H1 (cell line): ENCODE results near the gene TUBAL3. TPM values are rescaled to one million over a fixed set of nuclear protein-coding genes. Genes with fewer than 3 reads are reported as not detected.
"Not testable (repeated sequence)": the region's sequence is repeated elsewhere in the genome, so short reads cannot be mapped to it uniquely, and the experiment has no call there.

Source experiments
- CTCF ChIA-PET: fragments of 300-600 bp; sonication (Branson Sonifier 250); formaldehyde crosslinking; loops from one replicate; lab custom pipeline; 2021; ENCODE audit not compliant: partially characterized antibody; lab: Charles Lee
- POLR2A ChIA-PET: fragments of 300-600 bp; sonication (Branson Sonifier 250); formaldehyde crosslinking; loops from one replicate; lab custom pipeline; 2021; ENCODE audit warnings: inconsistent platforms; ENCODE audit not compliant: partially characterized antibody; lab: Charles Lee
- DNase-seq, 2 experiments: peaks; one replicate each; pipeline versions ENCODE4 v3.0.0 to v3.0.0-alpha.2; 2010 to 2022; ENCODE audit warnings: low spot score in 2 of 2, low read depth in 1 of 2, mixed read lengths in 1 of 2
- FAIRE-seq: peaks from 2 replicates; lab custom pipeline; 2011; peaks lifted over from hg19 to GRCh38; lab: Jason Lieb, UNC
- H2AFZ ChIP-seq: 2 replicates; pipeline ENCODE4 v1.8.1; 2012; ENCODE audit warnings: low read length, inconsistent platforms
- H2AK5ac ChIP-seq: 2 replicates; pipeline ENCODE4 v1.6.1; 2013; ENCODE audit warnings: low read depth, low read length
- H2BK120ac ChIP-seq: replicated peaks from 2 replicates; pipeline ENCODE3; 2013; ENCODE audit warnings: low read depth, low read length, inconsistent platforms
- H2BK12ac ChIP-seq: 2 replicates; pipeline ENCODE4 v1.6.1; 2013; ENCODE audit warnings: low read depth, low read length
- H2BK15ac ChIP-seq: 2 replicates; pipeline ENCODE4 v1.6.1; 2013; ENCODE audit warnings: low read length
- H2BK20ac ChIP-seq: 2 replicates; pipeline ENCODE4 v1.6.1; 2013; ENCODE audit warnings: low read length
- H2BK5ac ChIP-seq: 2 replicates; pipeline ENCODE4 v1.6.1; 2013; ENCODE audit warnings: low read depth, low read length
- H3K14ac ChIP-seq: 2 replicates; pipeline ENCODE4 v1.6.1; 2013; ENCODE audit warnings: inconsistent platforms; ENCODE audit not compliant: insufficient read length
- H3K18ac ChIP-seq: 2 replicates; pipeline ENCODE4 v1.6.1; 2013; ENCODE audit warnings: low read length; ENCODE audit errors: extremely low read depth
- H3K23ac ChIP-seq: 2 replicates; pipeline ENCODE4 v1.6.1; 2013; ENCODE audit warnings: inconsistent platforms; ENCODE audit not compliant: insufficient read length
- H3K23me2 ChIP-seq: 2 replicates; pipeline ENCODE4 v1.6.1; 2013; ENCODE audit warnings: low read depth, low read length
- H3K27ac ChIP-seq: 2 replicates; pipeline ENCODE4 v1.6.1; 2011; ENCODE audit warnings: low read depth, low read length, inconsistent platforms
- H3K27me3 ChIP-seq, 4 experiments: replicated peaks in 1 of 4; 1 replicate in 1 of 4; 2 replicates in 3 of 4; pipeline versions ENCODE4 v1.6.1 to v1.8.1; 2011 to 2013; ENCODE audit warnings: low read length in 3 of 4, mild to moderate bottlenecking in 3 of 4, inconsistent platforms in 2 of 4, mixed read lengths in 2 of 4, moderate library complexity in 1 of 4; ENCODE audit not compliant: control insufficient read depth in 3 of 4, insufficient read depth in 3 of 4; ENCODE audit errors: extremely low read depth in 1 of 4
- H3K36me3 ChIP-seq, 4 experiments: 2 replicates each; pipeline versions ENCODE4 v1.6.1 to v1.8.1; 2011 to 2013; ENCODE audit warnings: mild to moderate bottlenecking in 4 of 4, low read length in 3 of 4, moderate library complexity in 2 of 4, control low read depth in 1 of 4, inconsistent platforms in 1 of 4; ENCODE audit not compliant: insufficient read depth in 4 of 4, control insufficient read depth in 2 of 4
- H3K4ac ChIP-seq: replicated peaks from 2 replicates; pipeline ENCODE3; 2013; ENCODE audit warnings: low read length, low read depth, mixed read lengths, inconsistent platforms; ENCODE audit not compliant: insufficient read length
- H3K4me1 ChIP-seq, 4 experiments: replicated peaks in 1 of 4; 1 replicate in 1 of 4; 2 replicates in 3 of 4; pipeline versions ENCODE4 v1.6.1 to v1.8.1; 2011 to 2013; ENCODE audit warnings: low read length in 3 of 4, inconsistent platforms in 2 of 4, mixed read lengths in 1 of 4; ENCODE audit not compliant: insufficient read depth in 4 of 4, control insufficient read depth in 3 of 4
- H3K4me2 ChIP-seq, 2 experiments: 2 replicates each; pipeline versions ENCODE4 v1.6.1 to v1.8.1; 2011 to 2013; ENCODE audit warnings: low read depth in 2 of 2, low read length in 2 of 2, control low read depth in 1 of 2, inconsistent platforms in 1 of 2, mild to moderate bottlenecking in 1 of 2; ENCODE audit not compliant: insufficient read depth in 1 of 2
- H3K4me3 ChIP-seq, 4 experiments: fragments of 200-600, 300-600 bp in 1 of 4; sonication (generic), shearing (Covaris generic), sonication (Bioruptor Twin) in 1 of 4; 2 replicates each; pipeline versions ENCODE4 v1.5.1 to v1.8.1; 2011 to 2016; ENCODE audit warnings: low read length in 4 of 4, low read depth in 3 of 4, control low read depth in 2 of 4, inconsistent platforms in 2 of 4, mild to moderate bottlenecking in 2 of 4, mixed read lengths in 1 of 4, moderate library complexity in 1 of 4; ENCODE audit not compliant: insufficient read depth in 2 of 4; ENCODE audit errors: extremely low read depth in 1 of 4
- H3K56ac ChIP-seq: replicated peaks from 2 replicates; pipeline ENCODE3; 2013; ENCODE audit warnings: low read depth, mild to moderate bottlenecking, mixed read lengths, low read length, inconsistent platforms; ENCODE audit not compliant: insufficient read length
- H3K79me1 ChIP-seq: 2 replicates; pipeline ENCODE4 v1.6.1; 2013; ENCODE audit warnings: low read depth, low read length, control low read depth
- H3K79me2 ChIP-seq, 2 experiments: 2 replicates each; pipeline versions ENCODE4 v1.6.1 to v1.8.1; 2012 to 2013; ENCODE audit warnings: low read length in 2 of 2, mild to moderate bottlenecking in 2 of 2, inconsistent platforms in 1 of 2; ENCODE audit not compliant: insufficient read depth in 2 of 2, control insufficient read depth in 1 of 2
- H3K9ac ChIP-seq, 4 experiments: replicated peaks in 1 of 4; 1 replicate in 1 of 4; 2 replicates in 3 of 4; pipeline versions ENCODE4 v1.6.1 to v1.8.1; 2011 to 2013; ENCODE audit warnings: low read depth in 3 of 4, low read length in 3 of 4, control low read depth in 2 of 4, mild to moderate bottlenecking in 2 of 4, moderate library complexity in 2 of 4, inconsistent platforms in 1 of 4; ENCODE audit errors: extremely low read depth in 1 of 4
- H3K9me3 ChIP-seq, 2 experiments: 2 replicates each; pipeline versions ENCODE4 v1.6.1 to v1.8.1; 2012 to 2013; ENCODE audit warnings: mild to moderate bottlenecking in 2 of 2, moderate library complexity in 2 of 2, control low read depth in 1 of 2, inconsistent platforms in 1 of 2, low read depth in 1 of 2, low read length in 1 of 2, mixed read lengths in 1 of 2; ENCODE audit not compliant: insufficient read depth in 2 of 2
- H4K20me1 ChIP-seq, 2 experiments: replicated peaks in 1 of 2; 2 replicates each; pipeline versions ENCODE3 to v1.8.1; 2011 to 2013; ENCODE audit warnings: inconsistent platforms in 2 of 2, low read length in 2 of 2, mild to moderate bottlenecking in 1 of 2; ENCODE audit not compliant: insufficient read depth in 2 of 2, control insufficient read depth in 1 of 2
- H4K5ac ChIP-seq: 2 replicates; pipeline ENCODE4 v1.6.1; 2013; ENCODE audit warnings: low read length, low read depth, mixed read lengths, inconsistent platforms; ENCODE audit not compliant: insufficient read length
- H4K8ac ChIP-seq: 2 replicates; pipeline ENCODE4 v1.8.0; 2013; ENCODE audit warnings: mild to moderate bottlenecking, moderate library complexity, low read length, inconsistent platforms; ENCODE audit not compliant: insufficient read depth; ENCODE audit errors: extremely low read depth
- H4K91ac ChIP-seq: replicated peaks from 2 replicates; pipeline ENCODE3; 2013; ENCODE audit warnings: low read length, mixed read lengths, inconsistent platforms; ENCODE audit not compliant: insufficient read length
- whole genome bisulfite sequencing, 2 experiments: shearing (Covaris generic) in 1 of 2; methylation state at CpG; one replicate each; pipeline versions ENCODE4 v1.1.6 to v1.1.7; 2013 to 2015; ENCODE audit warnings: low lambda C conversion rate in 2 of 2, mixed read lengths in 2 of 2, inconsistent platforms in 1 of 2, low coverage in 1 of 2, missing lambda C conversion rate in 1 of 2; ENCODE audit not compliant: insufficient replicate concordance in 2 of 2, insufficient coverage in 1 of 2, insufficient read length in 1 of 2; ENCODE audit errors: extremely low coverage in 1 of 2, missing lambda C conversion rate in 1 of 2; 5-methylcytosine and 5-hydroxymethylcytosine counted together
- polyA plus RNA-seq, 7 experiments: library from polyadenylated mRNA; depleted of rRNA in 3 of 7; stranded (reverse) in 5 of 7; unstranded in 2 of 7; fragments of >200 nt in 5 of 7; fragments of 200-250 nt in 2 of 7; gene quantifications; 1 replicate in 5 of 7; 2 replicates in 1 of 7; 4 replicates in 1 of 7; pipeline versions ENCODE4 v1.2.1 to v1.2.3, GENCODE V29; 2011 to 2013; ENCODE audit warnings: missing spikeins in 2 of 7, mixed read lengths in 2 of 7
- total RNA-seq: library from RNA; stranded (reverse); fragmentation: NEBNext Ultra II Directional; extraction: Animal tissue kit (Norgen Biotek cat#: 25700); gene quantifications from 2 replicates; pipeline ENCODE4 v1.2.1, GENCODE V29; 2021

Gene TUBAL3
- total and polyA plus RNA-seq, 2 of the 8 experiments (the other 6 are each of a cell fraction or from before 2014, with no cell fraction given): 0.17 TPM; not detected in 1

- H3K14ac ChIP-seq, H3K9ac ChIP-seq, H4K8ac ChIP-seq, H3K79me1 ChIP-seq, FAIRE-seq, H2BK20ac ChIP-seq, H2BK5ac ChIP-seq, H2BK15ac ChIP-seq, H4K5ac ChIP-seq, H2AFZ ChIP-seq, H3K4me1 ChIP-seq, H3K23ac ChIP-seq, H3K4me2 ChIP-seq, DNase-seq, POLR2A ChIA-PET, H2AK5ac ChIP-seq, H3K9me3 ChIP-seq, H3K18ac ChIP-seq, H3K36me3 ChIP-seq, H3K4ac ChIP-seq, H4K91ac ChIP-seq, H3K27me3 ChIP-seq, H3K56ac ChIP-seq, H3K23me2 ChIP-seq, H2BK120ac ChIP-seq, H4K20me1 ChIP-seq, H3K27ac ChIP-seq, H3K4me3 ChIP-seq, H3K79me2 ChIP-seq, H2BK12ac ChIP-seq: not testable (repeated sequence)
- 93% methylated on average over 5 of the region's 5 CpGs; no CpG with 5 or more reads in 1 of the 2 experiments for WGBS, 2 experiments
- CTCF ChIA-PET: interaction anchor here (0.8 to 2.4 kb wide), 3 partner anchors 10 to 564 kb away, joined by 3 to 5 read pairs (median 5); no protein-coding TSS in a partner anchor
Measured at GRCh38 chr10:5379202-5379601, 25.4 kb downstream of the TUBAL3 start.
